Gastroesophageal sphincter (tissue), 4 donors: ENCODE measurements around the gene FOXN3. TPM values are rescaled to one million over a fixed set of nuclear protein-coding genes. Genes with fewer than 3 reads are reported as not detected.

Source experiments
- ATAC-seq: fragments of 150-250 bp; one replicate; pipeline ENCODE4 v1.9.1; 2016; ENCODE audit warnings: mild to moderate bottlenecking, moderate library complexity
- H3K27ac ChIP-seq, 4 donors: fragments of 200-600 bp; sonication (generic) in 3 of 4; 1 replicate in 3 of 4; 2 replicates in 1 of 4; pipeline ENCODE4 v1.5.1; 2016 to 2019
- H3K27me3 ChIP-seq: fragments of 200-600 bp; sonication (generic); one replicate; pipeline ENCODE4 v1.5.1; 2019
- H3K36me3 ChIP-seq, 2 donors: fragments of 200-600 bp; sonication (generic); one replicate each; pipeline ENCODE4 v1.5.1; 2019; ENCODE audit warnings: control low read depth in 1 of 2
- H3K4me1 ChIP-seq, 3 donors: fragments of 200-600 bp; sonication (generic); 1 replicate in 2 of 3; 2 replicates in 1 of 3; pipeline ENCODE4 v1.5.1; 2016 to 2019; ENCODE audit warnings: control low read depth in 2 of 3
- H3K4me3 ChIP-seq, 2 donors: fragments of 200-600 bp; sonication (generic); one replicate each; pipeline ENCODE4 v1.5.1; 2019; ENCODE audit warnings: mild to moderate bottlenecking in 1 of 2, moderate library complexity in 1 of 2
- H3K9me3 ChIP-seq, 3 donors: fragments of 200-600 bp; sonication (generic); one replicate each; pipeline ENCODE4 v1.5.1; 2017 to 2019; ENCODE audit warnings: control low read depth in 2 of 3
- EP300 ChIP-seq: sonication (generic); formaldehyde crosslinking; IDR thresholded peaks from one replicate; pipeline ENCODE4 v1.6.1; 2017; ENCODE audit warnings: antibody characterized with exemption, mild to moderate bottlenecking
- POLR2A ChIP-seq, 2 donors: fragments of 450-650 bp; IDR thresholded peaks; one replicate each; pipeline ENCODE4 v1.6.1; 2017; ENCODE audit warnings: antibody characterized with exemption in 2 of 2, mild to moderate bottlenecking in 2 of 2, moderate library complexity in 1 of 2
- POLR2AphosphoS5 ChIP-seq: sonication (generic); formaldehyde crosslinking; IDR thresholded peaks from one replicate; pipeline ENCODE4 v1.6.1; 2017; ENCODE audit warnings: antibody characterized with exemption
- whole genome bisulfite sequencing, 2 donors: methylation state at CpG; one replicate each; pipeline ENCODE4 v1.1.5; 2018; ENCODE audit warnings: low coverage in 1 of 2; 5-methylcytosine and 5-hydroxymethylcytosine counted together
- total RNA-seq, 4 donors: library from RNA; depleted of rRNA; stranded (reverse); fragments of >200 nt; gene quantifications; one replicate each; pipeline ENCODE4 v1.1.0, GENCODE V29; 2016
- TF ChIP-seq, protein P1 (sequence below), 4 experiments: fragments of 200-600 bp in 2 of 4; fragments of 450-650 bp in 2 of 4; sonication (generic) in 1 of 4; IDR thresholded peaks; one replicate each; pipeline ENCODE4 v1.5.1; 2017 to 2019; ENCODE audit warnings: antibody characterized with exemption in 4 of 4, mild to moderate bottlenecking in 2 of 4, moderate library complexity in 2 of 4

The FOXN3 gene
- total RNA-seq, 4 donors from 2014 or later: 116 to 172 (median 136) TPM

DNA sequence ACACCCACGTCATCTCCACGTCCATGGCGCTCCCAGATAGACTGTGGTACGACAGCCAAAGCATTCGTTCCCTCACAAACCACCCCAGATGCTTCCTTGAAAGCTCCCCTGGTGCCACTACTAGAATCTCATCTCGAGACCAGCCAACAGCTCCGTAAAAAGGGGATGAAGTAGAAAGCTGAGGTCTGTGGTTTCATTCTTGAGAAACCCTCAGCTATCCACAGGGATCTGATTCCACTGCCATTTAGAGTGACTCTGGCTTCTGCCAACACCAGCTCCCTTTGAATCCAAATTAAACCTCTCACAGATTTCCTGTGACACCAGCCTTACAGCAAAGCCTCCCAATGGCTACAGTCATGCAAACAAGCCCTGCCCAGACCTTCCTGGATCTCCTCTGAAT lies 18.5 kb upstream of the FOXN3 start:
- Histone ChIP-seq H3K4me3 (no peak overlapping the region), H3K4me1 (peaks cover 0 to 11% (median 0%) of the 10 kb centered on the region in 3 donors), H3K36me3 (no peaks in the 10 kb centered on the region), H3K27me3 (no peaks in the 10 kb centered on the region), H3K9me3 (no peaks in the 10 kb centered on the region), H3K27ac (no peak overlapping the region)
- ATAC-seq: no peak
- WGBS, 2 donors: 91 to 97% methylated on average over 5 to 7 of the region's 7 CpGs
- TF ChIP-seq POLR2A (IDR thresholded peaks at IDR 0.05) (no peak), EP300 (no peak), POLR2AphosphoS5 (no peak)
- TF ChIP-seq, protein P1, sequence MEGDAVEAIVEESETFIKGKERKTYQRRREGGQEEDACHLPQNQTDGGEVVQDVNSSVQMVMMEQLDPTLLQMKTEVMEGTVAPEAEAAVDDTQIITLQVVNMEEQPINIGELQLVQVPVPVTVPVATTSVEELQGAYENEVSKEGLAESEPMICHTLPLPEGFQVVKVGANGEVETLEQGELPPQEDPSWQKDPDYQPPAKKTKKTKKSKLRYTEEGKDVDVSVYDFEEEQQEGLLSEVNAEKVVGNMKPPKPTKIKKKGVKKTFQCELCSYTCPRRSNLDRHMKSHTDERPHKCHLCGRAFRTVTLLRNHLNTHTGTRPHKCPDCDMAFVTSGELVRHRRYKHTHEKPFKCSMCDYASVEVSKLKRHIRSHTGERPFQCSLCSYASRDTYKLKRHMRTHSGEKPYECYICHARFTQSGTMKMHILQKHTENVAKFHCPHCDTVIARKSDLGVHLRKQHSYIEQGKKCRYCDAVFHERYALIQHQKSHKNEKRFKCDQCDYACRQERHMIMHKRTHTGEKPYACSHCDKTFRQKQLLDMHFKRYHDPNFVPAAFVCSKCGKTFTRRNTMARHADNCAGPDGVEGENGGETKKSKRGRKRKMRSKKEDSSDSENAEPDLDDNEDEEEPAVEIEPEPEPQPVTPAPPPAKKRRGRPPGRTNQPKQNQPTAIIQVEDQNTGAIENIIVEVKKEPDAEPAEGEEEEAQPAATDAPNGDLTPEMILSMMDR (IDR thresholded peaks at IDR 0.05): no peak

DNA sequence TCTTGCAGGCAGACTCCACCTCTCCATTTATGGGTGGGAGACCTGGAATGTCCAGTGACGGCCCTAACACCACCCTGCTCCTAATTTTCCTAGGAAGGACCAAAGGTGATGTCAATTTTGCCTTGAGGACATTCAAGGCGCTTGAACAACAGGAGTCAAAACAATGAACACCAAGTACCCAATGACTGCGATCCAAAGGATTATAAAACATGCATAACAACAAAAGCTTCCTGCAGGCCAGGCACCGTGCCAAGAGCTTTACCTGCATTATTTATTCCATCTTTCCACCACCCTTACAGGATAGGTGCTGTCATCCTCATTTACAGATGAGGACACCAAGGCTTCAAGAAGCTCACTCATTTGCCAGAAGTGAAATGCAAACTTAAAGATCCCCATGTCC lies 15.2 kb upstream of the FOXN3 start:
- peaks cover 15 to 44% (median 15%) of the 10 kb centered on the region in 3 donors for H3K4me1 ChIP-seq
- no peak overlapping the region for H3K27ac ChIP-seq
- TF ChIP-seq POLR2A (IDR thresholded peaks at IDR 0.05) (no peak), POLR2AphosphoS5 (no peak), EP300 (no peak)
- TF ChIP-seq, protein P1 (IDR thresholded peaks at IDR 0.05): no peak
- H3K36me3 ChIP-seq: no peaks in the 10 kb centered on the region
- H3K9me3 ChIP-seq: no peaks in the 10 kb centered on the region
- H3K27me3 ChIP-seq: no peaks in the 10 kb centered on the region
- no peak overlapping the region for H3K4me3 ChIP-seq
- 92 to 96% methylated on average over 3 of the region's 4 CpGs for WGBS, 2 donors
- ATAC-seq: no peak

DNA sequence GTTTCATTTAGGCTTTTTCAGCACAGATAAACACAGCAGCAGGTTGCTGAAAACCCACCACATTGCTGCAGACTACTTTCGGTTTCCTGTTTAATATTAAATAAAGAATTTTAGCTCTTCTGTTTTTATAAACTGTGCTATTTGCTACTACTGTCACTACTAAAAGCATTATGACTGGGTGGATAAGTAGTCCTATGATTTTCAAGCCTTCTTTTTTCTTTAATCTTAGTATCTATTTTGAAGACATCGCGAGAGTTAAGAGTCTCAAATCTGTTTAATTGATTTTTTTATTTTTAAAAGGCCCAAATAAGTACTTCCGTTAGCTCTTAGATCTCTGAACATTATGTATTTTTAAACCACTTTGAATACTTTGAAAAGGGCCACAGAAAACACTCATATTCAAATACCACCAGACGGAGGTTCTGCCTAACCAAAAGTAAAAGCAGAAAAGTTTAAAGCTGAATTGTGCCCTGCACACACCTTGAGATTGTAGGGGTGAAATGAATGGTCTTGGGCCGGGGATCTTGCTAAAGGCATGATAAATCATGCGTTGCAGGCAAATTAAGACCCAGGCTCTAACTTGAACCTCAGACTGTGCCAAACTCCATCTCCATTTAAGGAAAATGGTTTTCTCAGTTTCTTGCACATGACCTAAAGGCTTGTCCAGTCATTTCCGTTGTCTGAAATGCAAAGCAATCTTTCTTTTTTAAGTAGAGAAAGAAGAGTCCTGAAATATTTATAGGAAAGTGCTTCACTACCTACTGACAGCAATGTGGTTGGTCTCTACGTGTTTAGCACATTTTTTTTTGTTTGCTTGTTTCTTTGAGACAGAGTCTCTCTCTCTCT lies 13.6 kb upstream of the FOXN3 start:
- ATAC-seq: no peak
- H3K4me3 ChIP-seq: peak overlapping the region; percentile 38 to 44

DNA sequence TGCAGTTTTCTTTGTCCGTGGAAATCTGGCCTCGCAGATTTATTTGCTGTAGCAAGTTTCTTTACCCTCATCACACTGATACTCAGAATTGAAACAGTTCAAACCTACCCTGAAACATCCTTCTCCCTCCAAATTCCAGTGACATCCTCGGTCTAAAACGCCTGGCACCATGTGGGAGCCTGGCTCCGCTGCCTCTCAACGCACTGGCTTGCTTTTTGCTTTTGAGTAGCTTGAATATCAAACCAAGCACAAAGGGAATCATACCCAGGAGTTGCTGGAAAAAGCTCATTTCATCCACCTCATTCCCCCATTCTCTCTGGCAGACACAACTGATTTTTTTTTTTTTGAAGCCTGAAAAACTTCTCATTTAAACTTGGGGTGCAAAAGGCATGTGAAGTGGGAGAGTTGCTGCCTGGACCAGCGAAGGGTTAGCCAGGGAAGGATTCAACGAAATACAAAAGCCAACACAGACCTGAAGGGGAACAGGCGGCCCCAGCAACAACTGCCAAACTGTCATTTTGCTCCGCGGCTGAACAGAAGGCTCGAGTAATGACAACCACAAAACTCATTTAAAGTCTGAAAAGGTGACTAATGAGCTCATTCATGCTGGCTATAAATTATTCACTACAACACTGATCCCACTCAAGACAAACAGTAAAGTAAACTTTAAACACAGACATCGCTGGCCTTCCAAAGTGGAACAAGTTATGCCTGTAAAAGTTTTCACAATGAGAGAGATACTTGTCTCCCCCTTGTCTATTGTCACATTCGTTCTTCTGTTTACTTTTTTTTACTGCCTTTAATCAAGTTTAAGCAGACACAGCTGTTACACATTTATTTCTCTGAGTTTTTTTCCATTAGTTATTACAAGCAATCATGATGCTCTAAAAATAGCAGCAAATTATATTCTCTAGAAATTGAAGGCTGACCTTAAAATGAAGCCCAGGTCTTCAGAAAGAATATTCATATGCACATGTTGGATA lies 12.5 kb upstream of the FOXN3 start:
- no peak for ATAC-seq
- Histone ChIP-seq H3K4me1 (peaks cover 15 to 59% (median 15%) of the 10 kb centered on the region in 3 donors), H3K9me3 (no peaks in the 10 kb centered on the region), H3K4me3 (peak overlapping the region; percentile 38 to 44), H3K27me3 (no peaks in the 10 kb centered on the region), H3K27ac (peak overlapping the region; percentile 40 to 86 (median 84)), H3K36me3 (no peaks in the 10 kb centered on the region)
- TF ChIP-seq POLR2A (IDR thresholded peaks at IDR 0.05) (no peak), POLR2AphosphoS5 (peak; percentile 18), EP300 (no peak)
- TF ChIP-seq, protein P1 (IDR thresholded peaks at IDR 0.05): no peak
- WGBS, 2 donors: 17 to 20% methylated on average over 10 to 14 of the region's 14 CpGs

More for the DNA sequence above, 13.6 kb upstream of the FOXN3 start:
- Histone ChIP-seq H3K9me3 (no peaks in the 10 kb centered on the region), H3K27ac (peak overlapping the region; percentile 40 to 86 (median 84)), H3K4me1 (peaks cover 15 to 59% (median 15%) of the 10 kb centered on the region in 3 donors), H3K27me3 (no peaks in the 10 kb centered on the region), H3K36me3 (no peaks in the 10 kb centered on the region)
- TF ChIP-seq POLR2A (IDR thresholded peaks at IDR 0.05) (no peak), POLR2AphosphoS5 (no peak), EP300 (no peak)
- TF ChIP-seq, protein P1 (IDR thresholded peaks at IDR 0.05): no peak
- 10 to 22% methylated on average over 9 of the region's 9 CpGs for WGBS, 2 donors
